Hematopoietic multipotent progenitor cell treated with erythropoietin and hydrocortisone succinate and interleukin-3 and kit ligand, for 8 days (in vitro differentiated cells): ENCODE results near the gene VCL.
"Not testable (repeated sequence)": the region's sequence is repeated elsewhere in the genome, so short reads cannot be mapped to it uniquely, and the experiment has no call there.

Source experiments
- DNase-seq: peaks from one replicate; pipeline ENCODE4 v3.0.0-alpha.2; 2015

The VCL gene

GRCh38 chr10:73997787-73998622 is at the start of gene VCL:
TSS of gene VCL (plus strand) at chr10:73998116. CDS start at chr10:73998208, 92 bp downstream.
- peak; percentile 92 for DNase-seq

GRCh38 chr10:73948947-73949633 is 48.8 kb upstream of the VCL start:
- no peak for DNase-seq

GRCh38 chr10:73950155-73950948 is 47.6 kb upstream of the VCL start:
- no peak for DNase-seq

- no peak for DNase-seq
These were observed 44.3 kb upstream of the VCL start for GRCh38 chr10:73953665-73954064.

- no peak for DNase-seq
These were observed 43.2 kb upstream of the VCL start for GRCh38 chr10:73954737-73955136.

GRCh38 chr10:73955719-73956118 is 42.2 kb upstream of the VCL start:
- no peak for DNase-seq

- DNase-seq, result peak; percentile 93
These were observed 41.2 kb upstream of the VCL start for GRCh38 chr10:73956476-73957359.

GRCh38 chr10:73959484-73960243 is 38.3 kb upstream of the VCL start:
- DNase-seq, result peak; percentile 7

- DNase-seq, result no peak
These were observed 35.5 kb upstream of the VCL start for GRCh38 chr10:73962386-73962785.

- not testable (repeated sequence) for DNase-seq
These were observed 34.4 kb upstream of the VCL start for GRCh38 chr10:73963533-73963932.

GRCh38 chr10:73964743-73965142 is 33.2 kb upstream of the VCL start:
- DNase-seq, result no peak

- DNase-seq, result not testable (repeated sequence)
These were observed 32.5 kb upstream of the VCL start for GRCh38 chr10:73965267-73965889.

GRCh38 chr10:73965890-73966768 is 31.8 kb upstream of the VCL start:
- DNase-seq, result no peak

GRCh38 chr10:73967022-73967429 is 30.9 kb upstream of the VCL start:
- no peak for DNase-seq

- DNase-seq, result no peak
These were observed 30.4 kb upstream of the VCL start for GRCh38 chr10:73967544-73967943.

GRCh38 chr10:73968098-73968521 is 29.8 kb upstream of the VCL start:
- no peak for DNase-seq

GRCh38 chr10:73969224-73969841 is 28.6 kb upstream of the VCL start:
- DNase-seq, result no peak

GRCh38 chr10:73970845-73971244 is 27.1 kb upstream of the VCL start:
- no peak for DNase-seq

GRCh38 chr10:73971636-73972354 is 26.1 kb upstream of the VCL start:
- DNase-seq, result no peak
